ENCODE results near the gene ZNF385A. TPM values are rescaled to one million over a fixed set of nuclear protein-coding genes. Genes with fewer than 3 reads are reported as not detected.

The ZNF385A gene
- total and polyA plus RNA-seq, 4 donors = 2.5 to 4.0 (median 2.8) TPM

DNA sequence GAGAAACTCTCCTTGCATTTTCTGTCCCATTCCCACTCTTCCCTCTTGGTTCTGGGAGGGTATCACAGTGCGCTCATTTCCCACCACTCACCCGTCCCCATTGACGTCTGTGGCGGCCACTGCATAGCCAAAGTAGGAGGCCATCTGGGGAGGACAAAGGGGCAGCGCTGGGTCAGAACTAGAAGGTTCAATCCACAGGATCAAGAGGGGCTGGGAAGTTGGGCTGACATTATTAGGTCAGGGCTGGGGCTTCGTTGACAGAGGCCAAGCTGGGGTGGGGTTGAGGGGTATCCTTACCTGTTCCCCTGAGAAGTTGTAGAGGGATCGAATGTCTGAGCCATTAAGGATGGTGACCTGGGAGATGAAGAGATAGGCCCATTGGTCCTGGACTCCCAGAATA, 21.0 kb upstream of the ZNF385A start:
- 96% methylated on average over 7 of the region's 7 CpGs for WGBS
- H3K36me3 ChIP-seq (ENCODE audit: control insufficient read depth in 4 of 4, insufficient read depth in 3 of 4, low read depth in 1 of 4, low read length in 3 of 4) = peaks cover 24 to 70% (median 57%) of the 10 kb centered on the region in 4 donors

DNA sequence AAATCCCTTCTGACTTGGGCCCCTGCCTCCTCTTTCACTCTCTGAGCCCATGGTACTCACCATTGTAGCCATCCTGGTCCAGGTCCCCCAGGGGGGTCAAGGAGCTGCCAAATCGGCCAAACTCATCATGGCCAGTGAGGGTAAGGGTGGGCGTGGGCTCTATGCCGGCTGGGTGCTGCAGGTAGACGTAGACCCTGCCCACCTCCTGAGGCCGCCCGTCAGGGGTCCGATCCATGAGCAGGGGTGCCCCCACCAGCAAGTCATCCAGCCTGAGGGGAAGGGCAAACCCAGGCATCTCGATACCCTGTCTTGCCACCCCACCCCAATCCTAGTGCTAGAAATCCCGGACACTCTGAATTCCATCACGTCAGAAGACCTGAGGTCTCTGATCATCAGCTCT, 20.6 kb upstream of the ZNF385A start:
- no peak for DNase-seq (ENCODE audit: low spot score)
- Histone ChIP-seq H3K27me3 (ENCODE audit: control insufficient read depth in 4 of 4, insufficient read depth in 4 of 4, low read length in 3 of 4) (no peaks in the 10 kb centered on the region), H3K4me3 (ENCODE audit: low read depth in 1 of 3, low read length in 3 of 3) (no peak overlapping the region), H3K9ac (ENCODE audit: low read depth in 1 of 2, low read length in 2 of 2) (no peak overlapping the region), H3K27ac (ENCODE audit: low read depth in 1 of 2, low read length in 2 of 2) (no peak overlapping the region), H3K36me3 (ENCODE audit: control insufficient read depth in 4 of 4, insufficient read depth in 3 of 4, low read depth in 1 of 4, low read length in 3 of 4) (peaks cover 25 to 75% (median 62%) of the 10 kb centered on the region in 4 donors), H3K4me1 (ENCODE audit: control insufficient read depth in 4 of 4, insufficient read depth in 4 of 4, low read length in 3 of 4) (peaks cover 0 to 26% (median 16%) of the 10 kb centered on the region in 4 donors), H3K9me3 (ENCODE audit: control insufficient read depth in 4 of 4, low read length in 3 of 4) (no peaks in the 10 kb centered on the region)
- TF ChIP-seq HNF4G (IDR thresholded peaks at IDR 0.05) = no peak
- TF ChIP-seq, protein P1, sequence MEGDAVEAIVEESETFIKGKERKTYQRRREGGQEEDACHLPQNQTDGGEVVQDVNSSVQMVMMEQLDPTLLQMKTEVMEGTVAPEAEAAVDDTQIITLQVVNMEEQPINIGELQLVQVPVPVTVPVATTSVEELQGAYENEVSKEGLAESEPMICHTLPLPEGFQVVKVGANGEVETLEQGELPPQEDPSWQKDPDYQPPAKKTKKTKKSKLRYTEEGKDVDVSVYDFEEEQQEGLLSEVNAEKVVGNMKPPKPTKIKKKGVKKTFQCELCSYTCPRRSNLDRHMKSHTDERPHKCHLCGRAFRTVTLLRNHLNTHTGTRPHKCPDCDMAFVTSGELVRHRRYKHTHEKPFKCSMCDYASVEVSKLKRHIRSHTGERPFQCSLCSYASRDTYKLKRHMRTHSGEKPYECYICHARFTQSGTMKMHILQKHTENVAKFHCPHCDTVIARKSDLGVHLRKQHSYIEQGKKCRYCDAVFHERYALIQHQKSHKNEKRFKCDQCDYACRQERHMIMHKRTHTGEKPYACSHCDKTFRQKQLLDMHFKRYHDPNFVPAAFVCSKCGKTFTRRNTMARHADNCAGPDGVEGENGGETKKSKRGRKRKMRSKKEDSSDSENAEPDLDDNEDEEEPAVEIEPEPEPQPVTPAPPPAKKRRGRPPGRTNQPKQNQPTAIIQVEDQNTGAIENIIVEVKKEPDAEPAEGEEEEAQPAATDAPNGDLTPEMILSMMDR (IDR thresholded peaks at IDR 0.05; ENCODE audit: low read depth, low read length, missing input control) = no peak
- no peak for TF ChIP-seq RXRA (IDR thresholded peaks at IDR 0.05)
- no peak for TF ChIP-seq NR2F2 (IDR thresholded peaks at IDR 0.05)
- no peak for TF ChIP-seq HNF4A (conservative IDR thresholded peaks at IDR 0.05)
- TF ChIP-seq TAF1 (conservative IDR thresholded peaks at IDR 0.05) = no peak
- TF ChIP-seq EGR1 (IDR thresholded peaks at IDR 0.05; ENCODE audit: low read depth in 2 of 2) = no peak
- no peak for TF ChIP-seq FOXA2 (IDR thresholded peaks at IDR 0.05)
- TF ChIP-seq, protein P2, sequence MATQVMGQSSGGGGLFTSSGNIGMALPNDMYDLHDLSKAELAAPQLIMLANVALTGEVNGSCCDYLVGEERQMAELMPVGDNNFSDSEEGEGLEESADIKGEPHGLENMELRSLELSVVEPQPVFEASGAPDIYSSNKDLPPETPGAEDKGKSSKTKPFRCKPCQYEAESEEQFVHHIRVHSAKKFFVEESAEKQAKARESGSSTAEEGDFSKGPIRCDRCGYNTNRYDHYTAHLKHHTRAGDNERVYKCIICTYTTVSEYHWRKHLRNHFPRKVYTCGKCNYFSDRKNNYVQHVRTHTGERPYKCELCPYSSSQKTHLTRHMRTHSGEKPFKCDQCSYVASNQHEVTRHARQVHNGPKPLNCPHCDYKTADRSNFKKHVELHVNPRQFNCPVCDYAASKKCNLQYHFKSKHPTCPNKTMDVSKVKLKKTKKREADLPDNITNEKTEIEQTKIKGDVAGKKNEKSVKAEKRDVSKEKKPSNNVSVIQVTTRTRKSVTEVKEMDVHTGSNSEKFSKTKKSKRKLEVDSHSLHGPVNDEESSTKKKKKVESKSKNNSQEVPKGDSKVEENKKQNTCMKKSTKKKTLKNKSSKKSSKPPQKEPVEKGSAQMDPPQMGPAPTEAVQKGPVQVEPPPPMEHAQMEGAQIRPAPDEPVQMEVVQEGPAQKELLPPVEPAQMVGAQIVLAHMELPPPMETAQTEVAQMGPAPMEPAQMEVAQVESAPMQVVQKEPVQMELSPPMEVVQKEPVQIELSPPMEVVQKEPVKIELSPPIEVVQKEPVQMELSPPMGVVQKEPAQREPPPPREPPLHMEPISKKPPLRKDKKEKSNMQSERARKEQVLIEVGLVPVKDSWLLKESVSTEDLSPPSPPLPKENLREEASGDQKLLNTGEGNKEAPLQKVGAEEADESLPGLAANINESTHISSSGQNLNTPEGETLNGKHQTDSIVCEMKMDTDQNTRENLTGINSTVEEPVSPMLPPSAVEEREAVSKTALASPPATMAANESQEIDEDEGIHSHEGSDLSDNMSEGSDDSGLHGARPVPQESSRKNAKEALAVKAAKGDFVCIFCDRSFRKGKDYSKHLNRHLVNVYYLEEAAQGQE (IDR thresholded peaks at IDR 0.05) = no peak
- TF ChIP-seq, protein P3, sequence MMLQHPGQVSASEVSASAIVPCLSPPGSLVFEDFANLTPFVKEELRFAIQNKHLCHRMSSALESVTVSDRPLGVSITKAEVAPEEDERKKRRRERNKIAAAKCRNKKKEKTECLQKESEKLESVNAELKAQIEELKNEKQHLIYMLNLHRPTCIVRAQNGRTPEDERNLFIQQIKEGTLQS (IDR thresholded peaks at IDR 0.05) = no peak
- TF ChIP-seq, protein P4, sequence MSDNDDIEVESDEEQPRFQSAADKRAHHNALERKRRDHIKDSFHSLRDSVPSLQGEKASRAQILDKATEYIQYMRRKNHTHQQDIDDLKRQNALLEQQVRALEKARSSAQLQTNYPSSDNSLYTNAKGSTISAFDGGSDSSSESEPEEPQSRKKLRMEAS (IDR thresholded peaks at IDR 0.05) = no peak
- TF ChIP-seq GABPA (IDR thresholded peaks at IDR 0.05 in 1 of 2, conservative IDR thresholded peaks at IDR 0.05 in 1 of 2) = no peak
- no peak for TF ChIP-seq YY1 (IDR thresholded peaks at IDR 0.05)
- no peak for TF ChIP-seq SP1 (IDR thresholded peaks at IDR 0.05)
- no peak for TF ChIP-seq FOXA1 (IDR thresholded peaks at IDR 0.05)
- no peak for TF ChIP-seq RAD21 (IDR thresholded peaks at IDR 0.05)
- TF ChIP-seq, protein P5, sequence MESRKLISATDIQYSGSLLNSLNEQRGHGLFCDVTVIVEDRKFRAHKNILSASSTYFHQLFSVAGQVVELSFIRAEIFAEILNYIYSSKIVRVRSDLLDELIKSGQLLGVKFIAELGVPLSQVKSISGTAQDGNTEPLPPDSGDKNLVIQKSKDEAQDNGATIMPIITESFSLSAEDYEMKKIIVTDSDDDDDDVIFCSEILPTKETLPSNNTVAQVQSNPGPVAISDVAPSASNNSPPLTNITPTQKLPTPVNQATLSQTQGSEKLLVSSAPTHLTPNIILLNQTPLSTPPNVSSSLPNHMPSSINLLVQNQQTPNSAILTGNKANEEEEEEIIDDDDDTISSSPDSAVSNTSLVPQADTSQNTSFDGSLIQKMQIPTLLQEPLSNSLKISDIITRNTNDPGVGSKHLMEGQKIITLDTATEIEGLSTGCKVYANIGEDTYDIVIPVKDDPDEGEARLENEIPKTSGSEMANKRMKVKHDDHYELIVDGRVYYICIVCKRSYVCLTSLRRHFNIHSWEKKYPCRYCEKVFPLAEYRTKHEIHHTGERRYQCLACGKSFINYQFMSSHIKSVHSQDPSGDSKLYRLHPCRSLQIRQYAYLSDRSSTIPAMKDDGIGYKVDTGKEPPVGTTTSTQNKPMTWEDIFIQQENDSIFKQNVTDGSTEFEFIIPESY (IDR thresholded peaks at IDR 0.05) = no peak
- no peak for TF ChIP-seq JUND (IDR thresholded peaks at IDR 0.05)
- 91% methylated on average over 10 of the region's 10 CpGs for WGBS

More for the DNA sequence above, 21.0 kb upstream of the ZNF385A start:
- TF ChIP-seq, protein P5 (IDR thresholded peaks at IDR 0.05) = no peak
- TF ChIP-seq, protein P3 (IDR thresholded peaks at IDR 0.05) = no peak
- H3K9me3 ChIP-seq (ENCODE audit: control insufficient read depth in 4 of 4, low read length in 3 of 4) = no peaks in the 10 kb centered on the region
- H3K4me3 ChIP-seq (ENCODE audit: low read depth in 1 of 3, low read length in 3 of 3) = no peak overlapping the region
- no peaks in the 10 kb centered on the region for H3K27me3 ChIP-seq (ENCODE audit: control insufficient read depth in 4 of 4, insufficient read depth in 4 of 4, low read length in 3 of 4)
- H3K4me1 ChIP-seq (ENCODE audit: control insufficient read depth in 4 of 4, insufficient read depth in 4 of 4, low read length in 3 of 4) = peaks cover 0 to 26% (median 16%) of the 10 kb centered on the region in 4 donors
- DNase-seq (ENCODE audit: low spot score) = no peak
- no peak overlapping the region for H3K9ac ChIP-seq (ENCODE audit: low read depth in 1 of 2, low read length in 2 of 2)
- no peak overlapping the region for H3K27ac ChIP-seq (ENCODE audit: low read depth in 1 of 2, low read length in 2 of 2)
